ENCODE measurements around the gene SETD6. TPM values are rescaled to one million over a fixed set of nuclear protein-coding genes. Genes with fewer than 3 reads are reported as not detected.

SETD6 gene
- total and polyA plus RNA-seq, 9 of the 15 experiments (the other 6 are each of a cell fraction or from before 2014, with no cell fraction given), result 9.2 to 40.9 (median 19.8) TPM

GRCh38 chr16:58543685-58544084, 28.4 kb downstream of the SETD6 start (continued):
- TF ChIP-seq CTCFL (IDR thresholded peaks at IDR 0.05; ENCODE audit: borderline replicate concordance, insufficient read depth, low read depth, low read length, poor library complexity, severe bottlenecking), result no peak
- TF ChIP-seq CREB3 (tag; conservative IDR thresholded peaks at IDR 0.05; ENCODE audit: low read depth), result no peak
- no peak for TF ChIP-seq RUNX1 (IDR thresholded peaks at IDR 0.05; ENCODE audit: low read depth)

GRCh38 chr16:58548378-58548777, 33.1 kb downstream of the SETD6 start:
- Histone ChIP-seq H3K4me2 (ENCODE audit: insufficient read depth, low read length) (no peak overlapping the region), H3K9ac (ENCODE audit: insufficient read depth in 1 of 2, low read depth in 2 of 2, low read length in 2 of 2) (no peak overlapping the region), H3K4me1 (replicated peaks in 1 of 2; ENCODE audit: control insufficient read depth in 2 of 2, insufficient read depth in 2 of 2, low read length in 2 of 2) (no peaks in the 10 kb centered on the region), H3K79me2 (ENCODE audit: control insufficient read depth, insufficient read depth, low read length) (0 out of 3 replicates have a peak, but pooled peaks cover 2% of the 10 kb centered on the region), H4K20me1 (replicated peaks; ENCODE audit: control insufficient read depth, insufficient read depth, low read length) (0 out of 2 replicates have a peak, but pooled peaks cover 3% of the 10 kb centered on the region), H3K9me3 (replicated peaks; ENCODE audit: control insufficient read depth, insufficient read depth, low read depth, low read length) (no peaks in the 10 kb centered on the region), H3K27me3 (ENCODE audit: control insufficient read depth in 2 of 2, insufficient read depth in 2 of 2, low read length in 2 of 2) (no peaks in the 10 kb centered on the region), H3K9me1 (ENCODE audit: control insufficient read depth, insufficient read depth, low read length) (no peaks in the 10 kb centered on the region), H3K27ac (ENCODE audit: extremely low read depth, low read depth, low read length) (no peak overlapping the region), H3K4me3 (no peak overlapping the region), H3K36me3 (ENCODE audit: control insufficient read depth, insufficient read depth, low read length) (peaks cover 99% of the 10 kb centered on the region), H2AFZ (ENCODE audit: low read depth, low read length) (no peak overlapping the region)
- no peak for TF ChIP-seq POLR2AphosphoS5 (IDR thresholded peaks at IDR 0.05; ENCODE audit: control insufficient read depth, insufficient read depth, low read depth, low read length)
- no peak for TF ChIP-seq FOXK2 (conservative IDR thresholded peaks at IDR 0.05 in 1 of 2, IDR thresholded peaks at IDR 0.05 in 1 of 2; ENCODE audit: low read depth in 2 of 2)
- TF ChIP-seq NCOA4 (IDR thresholded peaks at IDR 0.05; ENCODE audit: partially characterized antibody), result no peak
- TF ChIP-seq USF2 (CRISPR knock-in tag; IDR thresholded peaks at IDR 0.05), result no peak
- ATAC-seq, result no peak
- no peak for FAIRE-seq
- BruUV-seq (replicated peaks), result no TSS peak
- ChIA-PET POLR2A (interaction anchor here (0.9 kb wide), 1 partner anchor 12 kb away, joined by 3 read pairs; no protein-coding TSS in a partner anchor), CTCF (ENCODE audit: low intra/inter-chr PET ratio) (no interaction called here)
- in situ Hi-C loops (cut with MboI), result no loop called here
- intact Hi-C loops (cut with micrococcal nuclease), result no loop called here
- WGBS (ENCODE audit: insufficient coverage, low coverage, missing lambda C conversion rate), result 67% methylated on average over 2 of the region's 2 CpGs
- DNase-seq (ENCODE audit: extremely low read depth in 1 of 4, low spot score in 3 of 4), result no peak
